PC-9 (cell line): ENCODE measurements around the gene ERBB4.

ENCODE experiments used
- EZH2 ChIP-seq: fragments of 200-600 bp; sonication (generic); IDR thresholded peaks from 2 replicates; pipeline ENCODE4 v1.8.0; 2017; ENCODE audit warnings: antibody characterized with exemption, low read depth
- TF ChIP-seq, protein P1 (sequence below): fragments of 200-600 bp; sonication (generic); conservative IDR thresholded peaks from 2 replicates; pipeline ENCODE4 v1.6.1; 2017; ENCODE audit warnings: mixed run types, antibody characterized with exemption, mild to moderate bottlenecking, moderate library complexity

DNA sequence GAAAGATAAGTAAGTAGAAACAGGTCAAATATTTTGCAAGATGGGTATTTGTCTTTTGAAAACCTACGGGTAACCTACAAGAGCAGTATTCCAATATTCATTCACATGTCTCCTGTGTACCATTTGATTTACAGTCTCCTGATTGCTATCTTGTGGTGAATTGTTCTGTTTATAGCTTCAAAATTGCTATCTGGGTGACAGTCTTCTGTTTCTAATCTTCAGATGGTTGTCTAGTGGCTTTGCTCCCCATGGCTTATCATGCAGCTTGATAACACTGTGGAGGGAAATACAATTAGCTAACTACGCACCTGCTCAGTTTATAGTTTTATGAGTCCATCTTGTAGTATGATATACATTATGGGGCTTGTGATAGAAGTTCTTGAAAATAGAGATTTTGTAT, 1165.4 kb downstream of the ERBB4 start:
- TF ChIP-seq, protein P1, sequence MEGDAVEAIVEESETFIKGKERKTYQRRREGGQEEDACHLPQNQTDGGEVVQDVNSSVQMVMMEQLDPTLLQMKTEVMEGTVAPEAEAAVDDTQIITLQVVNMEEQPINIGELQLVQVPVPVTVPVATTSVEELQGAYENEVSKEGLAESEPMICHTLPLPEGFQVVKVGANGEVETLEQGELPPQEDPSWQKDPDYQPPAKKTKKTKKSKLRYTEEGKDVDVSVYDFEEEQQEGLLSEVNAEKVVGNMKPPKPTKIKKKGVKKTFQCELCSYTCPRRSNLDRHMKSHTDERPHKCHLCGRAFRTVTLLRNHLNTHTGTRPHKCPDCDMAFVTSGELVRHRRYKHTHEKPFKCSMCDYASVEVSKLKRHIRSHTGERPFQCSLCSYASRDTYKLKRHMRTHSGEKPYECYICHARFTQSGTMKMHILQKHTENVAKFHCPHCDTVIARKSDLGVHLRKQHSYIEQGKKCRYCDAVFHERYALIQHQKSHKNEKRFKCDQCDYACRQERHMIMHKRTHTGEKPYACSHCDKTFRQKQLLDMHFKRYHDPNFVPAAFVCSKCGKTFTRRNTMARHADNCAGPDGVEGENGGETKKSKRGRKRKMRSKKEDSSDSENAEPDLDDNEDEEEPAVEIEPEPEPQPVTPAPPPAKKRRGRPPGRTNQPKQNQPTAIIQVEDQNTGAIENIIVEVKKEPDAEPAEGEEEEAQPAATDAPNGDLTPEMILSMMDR, result no peak
- TF ChIP-seq EZH2, result no peak
